ENCODE measurements around the gene DRAXIN.

The DRAXIN gene

DNA sequence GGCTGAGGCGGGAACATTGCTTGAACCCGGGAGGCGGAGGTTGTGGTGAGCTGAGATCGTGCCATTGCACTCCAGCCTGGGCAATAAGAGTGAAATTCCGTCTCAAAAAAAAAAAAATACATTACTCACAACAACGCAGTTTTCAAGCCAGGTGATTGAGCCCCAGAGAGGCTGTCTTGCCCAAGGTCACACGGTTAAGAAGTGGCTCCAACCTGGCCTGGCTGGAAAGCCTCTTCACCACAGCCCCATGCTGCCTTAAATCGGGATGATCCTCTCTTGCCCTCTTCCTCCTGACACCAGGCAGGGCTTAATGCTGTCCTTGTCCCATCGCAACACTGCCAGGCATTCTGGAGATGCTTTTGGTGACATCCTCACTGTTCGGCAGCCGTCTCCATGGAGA, 21.6 kb downstream of the DRAXIN start:
- POLR2A ChIA-PET = no interaction called here
- Histone ChIP-seq H3K4me3 (ENCODE audit: low read depth, low read length) (no peak overlapping the region), H3K36me3 (ENCODE audit: control insufficient read depth in 2 of 2, insufficient read depth in 1 of 2, low read length in 2 of 2) (no peaks in the 10 kb centered on the region), H3K4me1 (ENCODE audit: control insufficient read depth, insufficient read depth, low read length) (no peaks in the 10 kb centered on the region), H3K27ac (ENCODE audit: extremely low read depth, low read depth, low read length) (no peak overlapping the region), H3K9me3 (ENCODE audit: control insufficient read depth, insufficient read depth, low read depth, low read length) (no peaks in the 10 kb centered on the region)
- CTCF ChIA-PET = no interaction called here
- TF ChIP-seq MEIS1 (CRISPR knock-in tag; IDR thresholded peaks at IDR 0.05; ENCODE audit: borderline replicate concordance) = no peak
- no peak for TF ChIP-seq ZFP69B (tag by site-specific recombination; IDR thresholded peaks at IDR 0.05)
- TF ChIP-seq ZNF621 (tag by site-specific recombination; IDR thresholded peaks at IDR 0.05) = no peak
- no peak for TF ChIP-seq ZNF221 (tag by site-specific recombination; IDR thresholded peaks at IDR 0.05; ENCODE audit: borderline replicate concordance)
- TF ChIP-seq ZNF16 (tag by site-specific recombination; IDR thresholded peaks at IDR 0.05; ENCODE audit: low read depth) = no peak
- no peak for TF ChIP-seq MZF1 (tag by site-specific recombination; IDR thresholded peaks at IDR 0.05; ENCODE audit: borderline replicate concordance)
- TF ChIP-seq ZNF707 (tag by site-specific recombination; IDR thresholded peaks at IDR 0.05) = no peak
- TF ChIP-seq ZNF561 (tag by site-specific recombination; IDR thresholded peaks at IDR 0.05; ENCODE audit: borderline replicate concordance) = no peak
- no peak for TF ChIP-seq ZNF138 (tag by site-specific recombination; IDR thresholded peaks at IDR 0.05; ENCODE audit: borderline replicate concordance)
- no peak for TF ChIP-seq ZNF560 (tag by site-specific recombination; IDR thresholded peaks at IDR 0.05; ENCODE audit: borderline replicate concordance)
- TF ChIP-seq GFI1B (tag by site-specific recombination; IDR thresholded peaks at IDR 0.05) = no peak
- TF ChIP-seq, protein P1, sequence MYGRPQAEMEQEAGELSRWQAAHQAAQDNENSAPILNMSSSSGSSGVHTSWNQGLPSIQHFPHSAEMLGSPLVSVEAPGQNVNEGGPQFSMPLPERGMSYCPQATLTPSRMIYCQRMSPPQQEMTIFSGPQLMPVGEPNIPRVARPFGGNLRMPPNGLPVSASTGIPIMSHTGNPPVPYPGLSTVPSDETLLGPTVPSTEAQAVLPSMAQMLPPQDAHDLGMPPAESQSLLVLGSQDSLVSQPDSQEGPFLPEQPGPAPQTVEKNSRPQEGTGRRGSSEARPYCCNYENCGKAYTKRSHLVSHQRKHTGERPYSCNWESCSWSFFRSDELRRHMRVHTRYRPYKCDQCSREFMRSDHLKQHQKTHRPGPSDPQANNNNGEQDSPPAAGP (tag by site-specific recombination; IDR thresholded peaks at IDR 0.05) = no peak
- TF ChIP-seq ZBTB20 (tag by site-specific recombination; IDR thresholded peaks at IDR 0.05) = no peak
- TF ChIP-seq ZNF571 (tag by site-specific recombination; IDR thresholded peaks at IDR 0.05) = no peak
- no peak for TF ChIP-seq ZNF610 (tag by site-specific recombination; IDR thresholded peaks at IDR 0.05; ENCODE audit: borderline replicate concordance)

GRCh38 chr1:11714831-11715575, 23.5 kb downstream of the DRAXIN start:
- H3K4me3 ChIP-seq (ENCODE audit: low read depth, low read length) = no peak overlapping the region
- H3K4me1 ChIP-seq (ENCODE audit: control insufficient read depth, insufficient read depth, low read length) = no peaks in the 10 kb centered on the region
- ChIA-PET CTCF (interaction anchor here (0.6 to 2.3 kb wide), 5 partner anchors 65 to 680 kb away, joined by 3 to 10 read pairs (median 6); no protein-coding TSS in a partner anchor), POLR2A (interaction anchor here (0.6 kb wide), 1 partner anchor 43 kb away, joined by 5 read pairs; no protein-coding TSS in a partner anchor)
- H3K9me3 ChIP-seq (ENCODE audit: control insufficient read depth, insufficient read depth, low read depth, low read length) = no peaks in the 10 kb centered on the region
- H3K27ac ChIP-seq (ENCODE audit: extremely low read depth, low read depth, low read length) = no peak overlapping the region
- H3K36me3 ChIP-seq (ENCODE audit: control insufficient read depth in 2 of 2, insufficient read depth in 1 of 2, low read length in 2 of 2) = no peaks in the 10 kb centered on the region
- TF ChIP-seq ZNF26 (tag by site-specific recombination; IDR thresholded peaks at IDR 0.05) (no peak), ZNF600 (tag by site-specific recombination; IDR thresholded peaks at IDR 0.05) (no peak), ZIC2 (tag by site-specific recombination; IDR thresholded peaks at IDR 0.05) (no peak), WT1 (tag by site-specific recombination; IDR thresholded peaks at IDR 0.05) (no peak)

All from HEK293 (cell line).